Pancreas (tissue), 10 donors: ENCODE results near the gene STX18. TPM values are rescaled to one million over a fixed set of nuclear protein-coding genes. Genes with fewer than 3 reads are reported as not detected.

Experiments used
- ATAC-seq, 4 donors: fragments of 200-7000 bp; cut with Tn5 transposase; one replicate each; pipeline versions ENCODE4 v1.8.0 to v1.9.1; 2020; ENCODE audit warnings: mild to moderate bottlenecking in 4 of 4, moderate library complexity in 4 of 4
- DNase-seq, 6 donors: peaks; one replicate each; pipeline ENCODE4 v3.0.0-alpha.2; 2020
- FAIRE-seq: peaks from 2 replicates; lab custom pipeline; 2012; peaks lifted over from hg19 to GRCh38; lab: Jason Lieb, UNC
- H3K27ac ChIP-seq, 4 donors: fragments of 200-600 bp; sonication (generic); 1 replicate in 3 of 4; 2 replicates in 1 of 4; pipeline versions ENCODE4 v1.5.0 to v1.8.0; 2020
- H3K27me3 ChIP-seq, 4 donors: fragments of 200-600 bp; one replicate each; pipeline ENCODE4 v1.8.0; 2021
- H3K36me3 ChIP-seq, 3 donors: fragments of 200-600 bp; sonication (generic) in 1 of 3; one replicate each; pipeline versions ENCODE4 v1.5.0 to v1.8.0; 2020 to 2021
- H3K4me1 ChIP-seq, 3 donors: fragments of 200-600 bp; one replicate each; pipeline ENCODE4 v1.8.0; 2021
- H3K4me3 ChIP-seq, 4 donors: fragments of 200-600 bp; sonication (generic) in 2 of 4; one replicate each; pipeline versions ENCODE4 v1.5.0 to v1.8.0; 2020 to 2021
- H3K9me3 ChIP-seq, 4 donors: fragments of 200-600 bp; one replicate each; pipeline ENCODE4 v1.8.0; 2021
- WGBS, 2 donors: extraction: QIAGEN DNeasy Blood & Tissue Kit; methylation state at CpG; one replicate each; pipeline ENCODE4 v1.1.7; 2013; 5-methylcytosine and 5-hydroxymethylcytosine counted together
- intact Hi-C, 3 donors: fragments of 100-400 bp; cut with DNase I; formaldehyde crosslinking; loops; one replicate each; pipeline versions ENCODE4 v1.11.1 to v1.14.2; 2022
- polyA plus RNA-seq, 2 donors: library from polyadenylated mRNA; stranded (reverse); fragments of 200-250 nt; gene quantifications; one replicate each; pipeline ENCODE4 v1.2.3, GENCODE V29; 2013
- total RNA-seq, 6 donors: library from RNA; stranded (reverse); fragmentation: NEBNext Ultra II Directional in 4 of 6; extraction: Animal tissue kit (Norgen Biotek cat#: 25700) in 4 of 6; gene quantifications; one replicate each; pipeline versions ENCODE4 v1.2.1 to v1.2.4, GENCODE V29; 2021 to 2023
- TF ChIP-seq, protein P1 (sequence below), 4 donors: fragments of 200-600 bp; sonication (generic) in 3 of 4; IDR thresholded peaks; one replicate each; pipeline versions ENCODE4 v1.5.0 to v1.8.0; 2021; ENCODE audit warnings: antibody characterized with exemption in 4 of 4
- donor health status: healthy with polysubstance abuse.
- donor health status: DM: no; HTN: no; CAD: no; lungs with moderate emphysema.
- donor health status: DM: no; HTN: no; CAD: no.
- donor health status: control.
- donor health status: control.
- donor health status: Bipolar disorder and iron deficiency.
- donor health status: DM: yes; HTN: yes; CAD: no.
- donor health status: DM: no; HTN: no; CAD: no.
- donor health status: DM: no; HTN: no; CAD: no.
- donor health status: DM: yes; HTN: yes; CAD: no.

The STX18 gene
- total and polyA plus RNA-seq, 8 donors, result 13.6 to 35.9 (median 19.0) TPM

DNA sequence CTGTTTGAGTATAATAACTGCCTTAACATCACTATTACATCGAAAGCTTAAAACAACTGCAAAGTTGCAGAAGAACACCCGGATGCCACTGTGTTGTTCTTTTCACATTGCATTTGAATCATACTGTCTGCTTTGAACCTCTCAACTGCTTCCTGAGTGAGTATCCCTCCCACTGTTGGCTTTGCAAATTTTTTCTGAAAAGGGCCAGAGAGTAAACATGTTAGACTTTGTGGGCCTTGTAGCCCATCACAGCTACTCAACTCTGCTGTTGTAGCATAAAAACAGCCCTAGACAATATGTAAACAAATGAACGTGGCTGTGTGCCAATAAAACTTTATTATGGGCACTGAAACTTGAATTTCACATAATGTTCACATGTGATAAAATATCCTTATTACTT, 78.9 kb downstream of the STX18 start:
- H3K4me1 ChIP-seq, result peaks cover 0 to 4% (median 0%) of the 10 kb centered on the region in 3 donors
- H3K9me3 ChIP-seq, result no peaks in the 10 kb centered on the region
- FAIRE-seq (no peak), DNase-seq (no peak), ATAC-seq (no peak)
- H3K36me3 ChIP-seq, result peaks cover 0 to 26% (median 0%) of the 10 kb centered on the region in 3 donors
- intact Hi-C loops, result no loop called here
- TF ChIP-seq, protein P1, sequence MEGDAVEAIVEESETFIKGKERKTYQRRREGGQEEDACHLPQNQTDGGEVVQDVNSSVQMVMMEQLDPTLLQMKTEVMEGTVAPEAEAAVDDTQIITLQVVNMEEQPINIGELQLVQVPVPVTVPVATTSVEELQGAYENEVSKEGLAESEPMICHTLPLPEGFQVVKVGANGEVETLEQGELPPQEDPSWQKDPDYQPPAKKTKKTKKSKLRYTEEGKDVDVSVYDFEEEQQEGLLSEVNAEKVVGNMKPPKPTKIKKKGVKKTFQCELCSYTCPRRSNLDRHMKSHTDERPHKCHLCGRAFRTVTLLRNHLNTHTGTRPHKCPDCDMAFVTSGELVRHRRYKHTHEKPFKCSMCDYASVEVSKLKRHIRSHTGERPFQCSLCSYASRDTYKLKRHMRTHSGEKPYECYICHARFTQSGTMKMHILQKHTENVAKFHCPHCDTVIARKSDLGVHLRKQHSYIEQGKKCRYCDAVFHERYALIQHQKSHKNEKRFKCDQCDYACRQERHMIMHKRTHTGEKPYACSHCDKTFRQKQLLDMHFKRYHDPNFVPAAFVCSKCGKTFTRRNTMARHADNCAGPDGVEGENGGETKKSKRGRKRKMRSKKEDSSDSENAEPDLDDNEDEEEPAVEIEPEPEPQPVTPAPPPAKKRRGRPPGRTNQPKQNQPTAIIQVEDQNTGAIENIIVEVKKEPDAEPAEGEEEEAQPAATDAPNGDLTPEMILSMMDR (IDR thresholded peaks at IDR 0.05), result no peak
- no peak overlapping the region for H3K4me3 ChIP-seq
- no peaks in the 10 kb centered on the region for H3K27me3 ChIP-seq
- 67 to 69% methylated on average over 3 of the region's 3 CpGs for WGBS, 2 donors
- H3K27ac ChIP-seq, result no peak overlapping the region

DNA sequence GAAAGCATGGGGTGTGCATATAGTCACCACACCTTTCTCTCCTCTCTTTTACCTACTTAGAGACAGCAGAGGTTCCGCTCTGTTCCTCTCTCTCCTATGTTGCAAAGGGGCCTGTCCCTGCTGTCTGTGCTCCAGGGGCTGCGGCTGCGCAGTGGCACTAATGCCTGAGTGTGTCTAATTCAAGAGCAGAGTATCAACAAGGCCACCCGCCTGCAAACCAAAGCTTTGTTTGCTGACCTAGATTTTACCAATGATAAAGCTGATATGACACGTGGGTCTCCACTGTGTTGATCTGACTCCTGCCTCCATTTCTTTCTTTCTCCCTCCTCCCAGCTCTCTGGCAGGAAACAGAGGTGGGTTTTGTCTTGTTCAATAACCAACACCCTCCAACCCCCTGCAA, 80.0 kb downstream of the STX18 start:
- no peak overlapping the region for H3K4me3 ChIP-seq
- no peaks in the 10 kb centered on the region for H3K27me3 ChIP-seq
- H3K4me1 ChIP-seq, result peaks cover 0 to 4% (median 0%) of the 10 kb centered on the region in 3 donors
- FAIRE-seq (no peak), DNase-seq (peak in 2 of 6 donors; percentile 33 to 61), ATAC-seq (peak in 3 of 4 donors; percentile 66 to 87 (median 87))
- H3K9me3 ChIP-seq, result no peaks in the 10 kb centered on the region
- no peak overlapping the region for H3K27ac ChIP-seq
- peaks cover 0 to 36% (median 2%) of the 10 kb centered on the region in 3 donors for H3K36me3 ChIP-seq
- TF ChIP-seq, protein P1 (IDR thresholded peaks at IDR 0.05), result no peak
- intact Hi-C loops, result no loop called here
- 44 to 49% methylated on average over 5 of the region's 5 CpGs for WGBS, 2 donors

DNA sequence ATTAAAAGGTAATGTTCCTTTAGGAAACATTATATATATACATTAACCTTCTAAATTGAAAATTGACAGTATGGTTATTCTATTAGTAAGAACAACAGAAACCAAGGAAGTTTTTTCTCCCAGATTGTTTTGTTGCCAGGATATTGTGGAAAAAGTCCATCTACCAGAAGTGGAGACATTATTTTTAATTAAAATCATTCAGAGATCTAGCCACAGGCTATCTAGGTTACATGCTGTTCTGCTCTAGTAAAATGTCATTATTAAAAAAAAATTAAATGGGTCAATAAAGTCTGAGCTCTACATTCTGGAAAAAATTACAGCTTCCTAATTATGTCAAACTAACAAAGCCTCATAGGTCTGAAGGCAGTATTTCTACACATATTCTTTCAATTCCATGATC, 80.7 kb downstream of the STX18 start:
- no peak for ATAC-seq
- no peak for DNase-seq
- Histone ChIP-seq H3K4me1 (peaks cover 0 to 4% (median 0%) of the 10 kb centered on the region in 3 donors), H3K27me3 (no peaks in the 10 kb centered on the region), H3K9me3 (no peaks in the 10 kb centered on the region), H3K4me3 (no peak overlapping the region), H3K36me3 (peaks cover 4 to 39% (median 4%) of the 10 kb centered on the region in 3 donors), H3K27ac (no peak overlapping the region)
- FAIRE-seq, result no peak
- TF ChIP-seq, protein P1 (IDR thresholded peaks at IDR 0.05), result no peak
- intact Hi-C loops, result no loop called here

DNA sequence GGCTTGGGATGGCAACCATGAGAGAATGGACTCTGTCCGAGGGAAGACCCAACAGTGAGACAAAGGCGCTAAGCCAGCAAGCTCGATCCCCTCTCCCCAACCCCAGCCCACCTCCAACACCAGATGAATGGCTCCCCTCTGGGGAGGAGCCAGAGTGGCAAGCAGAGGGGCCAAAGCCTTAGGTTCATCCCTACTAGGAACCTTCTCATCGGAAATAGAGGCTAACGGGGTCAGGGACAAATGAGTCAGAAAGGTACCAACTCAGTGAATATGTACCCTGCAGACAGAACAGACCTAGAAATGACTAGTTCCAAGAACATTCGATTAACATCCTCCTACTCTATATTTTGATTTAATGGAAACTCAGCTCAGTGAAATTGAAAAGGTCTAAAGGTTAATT, 81.1 kb downstream of the STX18 start:
- DNase-seq, result no peak
- Histone ChIP-seq H3K4me1 (peaks cover 0 to 4% (median 0%) of the 10 kb centered on the region in 3 donors), H3K36me3 (peaks cover 4 to 39% (median 4%) of the 10 kb centered on the region in 3 donors), H3K27ac (no peak overlapping the region), H3K4me3 (no peak overlapping the region), H3K9me3 (no peaks in the 10 kb centered on the region), H3K27me3 (no peaks in the 10 kb centered on the region)
- intact Hi-C loops, result no loop called here
- FAIRE-seq, result no peak
- TF ChIP-seq, protein P1 (IDR thresholded peaks at IDR 0.05), result no peak
- ATAC-seq, result no peak
- 94 to 95% methylated on average over 6 of the region's 6 CpGs for whole genome bisulfite sequencing, 2 donors

DNA sequence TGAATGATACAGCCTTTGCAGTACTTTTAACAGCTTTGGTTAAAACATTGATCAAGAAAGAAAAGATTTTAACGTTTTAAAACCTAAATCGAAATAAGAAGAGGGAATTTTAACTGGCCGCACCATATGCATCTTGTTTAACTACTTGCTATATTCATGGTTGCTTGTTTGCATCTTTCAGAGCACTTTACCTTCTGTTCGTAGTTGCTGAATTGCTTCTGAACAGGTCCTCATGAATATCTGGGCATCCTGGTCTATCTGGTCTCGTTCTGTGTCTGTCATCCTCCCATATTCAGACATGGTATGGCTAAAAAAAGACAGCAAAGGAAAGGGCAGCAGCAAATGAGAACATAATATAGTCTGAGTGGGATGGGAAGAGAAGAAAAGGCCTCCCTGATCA, 82.7 kb downstream of the STX18 start:
- TF ChIP-seq, protein P1 (IDR thresholded peaks at IDR 0.05), result no peak
- intact Hi-C loops, result no loop called here

More for the DNA sequence above, 82.7 kb downstream of the STX18 start:
- DNase-seq (no peak), ATAC-seq (no peak), FAIRE-seq (no peak)
- H3K27ac ChIP-seq, result no peak overlapping the region
- H3K4me3 ChIP-seq, result no peak overlapping the region
- H3K27me3 ChIP-seq, result no peaks in the 10 kb centered on the region
- H3K9me3 ChIP-seq, result no peaks in the 10 kb centered on the region
- 87 to 90% methylated on average over 5 of the region's 5 CpGs for WGBS, 2 donors
- peaks cover 4 to 44% (median 4%) of the 10 kb centered on the region in 3 donors for H3K36me3 ChIP-seq
- peaks cover 0 to 4% (median 0%) of the 10 kb centered on the region in 3 donors for H3K4me1 ChIP-seq
